CD4-positive, alpha-beta T cell (primary cell): ENCODE results near the gene ARL4D. TPM values are rescaled to one million over a fixed set of nuclear protein-coding genes. Genes with fewer than 3 reads are reported as not detected.

Source experiments
- ATAC-seq: fragments of 200-7000 bp; cut with Tn5 transposase; one replicate; pipeline ENCODE4 v1.10.0; 2022; ENCODE audit warnings: mild to moderate bottlenecking; ENCODE audit not compliant: poor library complexity
- CTCF ChIA-PET: fragments of 350-600 bp; sonication (Branson Sonifier 250); formaldehyde crosslinking; loops from one replicate; lab custom pipeline; 2021; ENCODE audit warnings: antibody characterized with exemption, inconsistent platforms; lab: Charles Lee
- POLR2A ChIA-PET: fragments of 350-600 bp; sonication (Branson Sonifier 250); formaldehyde crosslinking; loops from one replicate; lab custom pipeline; 2021; ENCODE audit warnings: antibody characterized with exemption, inconsistent platforms; lab: Charles Lee
- DNase-seq, 14 experiments: peaks; one replicate each; pipeline ENCODE4 v3.0.0-alpha.2; 2013 to 2020; ENCODE audit warnings: mixed read lengths in 2 of 14
- H3K27ac ChIP-seq, 2 donors: one replicate each; pipeline versions ENCODE4 v1.5.1 to v1.7.0; 2013; ENCODE audit warnings: low read length in 2 of 2, low read depth in 1 of 2, mild to moderate bottlenecking in 1 of 2
- H3K27me3 ChIP-seq, 2 experiments: 1 replicate in 1 of 2; 2 replicates in 1 of 2; pipeline versions ENCODE4 v1.6.1 to v1.7.0; 2013; ENCODE audit warnings: low read length in 2 of 2, control low read depth in 1 of 2, mild to moderate bottlenecking in 1 of 2, moderate library complexity in 1 of 2; ENCODE audit not compliant: insufficient read depth in 2 of 2, control insufficient read depth in 1 of 2
- H3K36me3 ChIP-seq: one replicate; pipeline ENCODE4 v1.6.1; 2013; ENCODE audit warnings: low read length, control low read depth; ENCODE audit not compliant: insufficient read depth
- H3K4me1 ChIP-seq: one replicate; pipeline ENCODE4 v1.6.1; 2013; ENCODE audit warnings: low read length, control low read depth; ENCODE audit not compliant: insufficient read depth
- H3K4me3 ChIP-seq: one replicate; pipeline ENCODE4 v1.5.1; 2013; ENCODE audit warnings: mild to moderate bottlenecking, low read length, moderate library complexity
- H3K9me3 ChIP-seq, 2 experiments: 1 replicate in 1 of 2; 2 replicates in 1 of 2; pipeline versions ENCODE4 v1.6.1 to v1.7.0; 2013; ENCODE audit warnings: low read length in 2 of 2, mild to moderate bottlenecking in 2 of 2, control low read depth in 1 of 2, moderate library complexity in 1 of 2; ENCODE audit not compliant: control insufficient read depth in 1 of 2, insufficient read depth in 1 of 2
- H3K27ac Mint-ChIP-seq: one replicate; pipeline ENCODE4 v1.8.0; 2020; ENCODE audit warnings: mixed read lengths
- H3K27me3 Mint-ChIP-seq: one replicate; pipeline ENCODE4 v1.8.0; 2021; ENCODE audit warnings: mixed read lengths
- H3K36me3 Mint-ChIP-seq: one replicate; pipeline ENCODE4 v1.8.0; 2021; ENCODE audit warnings: low read depth, mixed read lengths
- H3K4me1 Mint-ChIP-seq: one replicate; pipeline ENCODE4 v1.8.0; 2021; ENCODE audit warnings: low read depth, mixed read lengths
- H3K4me3 Mint-ChIP-seq: one replicate; pipeline ENCODE4 v1.8.0; 2020; ENCODE audit warnings: mild to moderate bottlenecking, mixed read lengths
- H3K9me3 Mint-ChIP-seq: one replicate; pipeline ENCODE4 v1.8.0; 2020; ENCODE audit warnings: mixed read lengths
- intact Hi-C, 2 experiments: fragments of 100-400 bp; cut with DNase I in 1 of 2; cut with micrococcal nuclease in 1 of 2; formaldehyde crosslinking; loops; one replicate each; pipeline versions ENCODE4 v1.15.1 to v1.9.0; 2023 to 2025; cut with DNase I, micrococcal nuclease
- total RNA-seq, 174 experiments: library from RNA in 2 of 174; stranded (reverse) in 2 of 174; gene quantifications; one replicate each; pipeline ENCODE4 v1.2.3 and lab custom pipeline; 2021 to 2026
- TF ChIP-seq, protein P1 (sequence below): fragments of 200-600 bp; IDR thresholded peaks from one replicate; pipeline ENCODE4 v1.8.0; 2022; ENCODE audit warnings: antibody characterized with exemption, mild to moderate bottlenecking

Gene ARL4D
- total RNA-seq, 2 experiments from 2014 or later: 2.4 to 2.9 TPM

DNA sequence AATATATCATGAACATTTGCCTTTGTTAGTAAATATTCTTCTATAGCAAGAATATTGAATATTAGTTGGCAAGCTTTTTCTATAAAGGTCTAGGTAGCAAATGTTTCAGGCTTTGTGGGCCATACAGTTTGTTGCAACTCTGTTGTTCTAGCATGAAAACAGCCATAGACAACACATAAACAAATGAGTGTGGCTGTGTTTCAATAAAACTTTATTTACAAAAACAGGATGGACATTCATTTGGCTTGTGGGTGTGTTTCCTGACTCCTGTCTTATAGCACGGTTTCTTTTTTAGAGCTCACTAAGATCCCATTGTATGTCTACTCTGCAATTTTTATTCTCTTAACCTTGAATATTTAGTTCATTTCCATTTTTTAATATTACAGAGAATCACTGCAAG lies 39.0 kb downstream of the ARL4D start:
- CTCF ChIA-PET: no interaction called here
- H3K27ac ChIP-seq: no peak overlapping the region
- H3K9me3 ChIP-seq: no peaks in the 10 kb centered on the region
- H3K4me3 ChIP-seq: no peak overlapping the region
- TF ChIP-seq, protein P1, sequence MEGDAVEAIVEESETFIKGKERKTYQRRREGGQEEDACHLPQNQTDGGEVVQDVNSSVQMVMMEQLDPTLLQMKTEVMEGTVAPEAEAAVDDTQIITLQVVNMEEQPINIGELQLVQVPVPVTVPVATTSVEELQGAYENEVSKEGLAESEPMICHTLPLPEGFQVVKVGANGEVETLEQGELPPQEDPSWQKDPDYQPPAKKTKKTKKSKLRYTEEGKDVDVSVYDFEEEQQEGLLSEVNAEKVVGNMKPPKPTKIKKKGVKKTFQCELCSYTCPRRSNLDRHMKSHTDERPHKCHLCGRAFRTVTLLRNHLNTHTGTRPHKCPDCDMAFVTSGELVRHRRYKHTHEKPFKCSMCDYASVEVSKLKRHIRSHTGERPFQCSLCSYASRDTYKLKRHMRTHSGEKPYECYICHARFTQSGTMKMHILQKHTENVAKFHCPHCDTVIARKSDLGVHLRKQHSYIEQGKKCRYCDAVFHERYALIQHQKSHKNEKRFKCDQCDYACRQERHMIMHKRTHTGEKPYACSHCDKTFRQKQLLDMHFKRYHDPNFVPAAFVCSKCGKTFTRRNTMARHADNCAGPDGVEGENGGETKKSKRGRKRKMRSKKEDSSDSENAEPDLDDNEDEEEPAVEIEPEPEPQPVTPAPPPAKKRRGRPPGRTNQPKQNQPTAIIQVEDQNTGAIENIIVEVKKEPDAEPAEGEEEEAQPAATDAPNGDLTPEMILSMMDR: no peak
- ATAC-seq (no peak), DNase-seq (no peak)
- no peak overlapping the region for H3K27ac Mint-ChIP-seq
- intact Hi-C loops: no loop called here
- no peaks in the 10 kb centered on the region for H3K36me3 ChIP-seq
- H3K27me3 Mint-ChIP-seq: peaks cover 31% of the 10 kb centered on the region
- H3K4me1 ChIP-seq: no peaks in the 10 kb centered on the region
- no peak overlapping the region for H3K4me3 Mint-ChIP-seq
- no peaks in the 10 kb centered on the region for H3K9me3 Mint-ChIP-seq
- no peaks in the 10 kb centered on the region for H3K4me1 Mint-ChIP-seq
- no peaks in the 10 kb centered on the region for H3K36me3 Mint-ChIP-seq
- POLR2A ChIA-PET: no interaction called here
- H3K27me3 ChIP-seq: peaks cover 5 to 6% of the 10 kb centered on the region in 2 experiments

DNA sequence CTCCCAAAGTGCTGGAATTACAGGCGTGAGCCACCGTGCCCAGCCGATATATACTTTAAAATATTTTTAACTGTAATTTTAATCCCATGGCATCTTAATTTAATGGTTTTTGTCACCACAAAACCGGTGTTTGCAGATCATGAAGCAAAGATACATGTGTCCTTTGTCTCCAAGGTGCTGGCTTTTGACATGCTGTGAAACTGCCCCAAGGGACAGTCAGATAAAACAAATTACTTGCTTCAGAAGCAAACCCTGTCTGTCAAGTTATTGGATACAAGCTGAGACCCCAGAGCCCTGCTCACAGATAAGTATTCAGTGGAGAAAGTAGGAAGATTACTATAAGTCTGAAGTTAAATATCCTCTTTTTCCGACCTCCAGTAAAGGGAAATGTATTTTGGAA lies 39.8 kb downstream of the ARL4D start:
- Mint-ChIP-seq H3K27me3 (peaks cover 27% of the 10 kb centered on the region), H3K4me3 (no peak overlapping the region), H3K27ac (no peak overlapping the region), H3K4me1 (no peaks in the 10 kb centered on the region), H3K9me3 (no peaks in the 10 kb centered on the region), H3K36me3 (no peaks in the 10 kb centered on the region)
- ATAC-seq: no peak
- TF ChIP-seq, protein P1: no peak
- H3K4me3 ChIP-seq: no peak overlapping the region
- no peaks in the 10 kb centered on the region for H3K36me3 ChIP-seq
- ChIA-PET CTCF (no interaction called here), POLR2A (no interaction called here)
- no peak for DNase-seq
- no peaks in the 10 kb centered on the region for H3K4me1 ChIP-seq
- peaks cover 3 to 4% of the 10 kb centered on the region in 2 experiments for H3K27me3 ChIP-seq
- intact Hi-C loops: no loop called here
- H3K27ac ChIP-seq: no peak overlapping the region
- no peaks in the 10 kb centered on the region for H3K9me3 ChIP-seq

DNA sequence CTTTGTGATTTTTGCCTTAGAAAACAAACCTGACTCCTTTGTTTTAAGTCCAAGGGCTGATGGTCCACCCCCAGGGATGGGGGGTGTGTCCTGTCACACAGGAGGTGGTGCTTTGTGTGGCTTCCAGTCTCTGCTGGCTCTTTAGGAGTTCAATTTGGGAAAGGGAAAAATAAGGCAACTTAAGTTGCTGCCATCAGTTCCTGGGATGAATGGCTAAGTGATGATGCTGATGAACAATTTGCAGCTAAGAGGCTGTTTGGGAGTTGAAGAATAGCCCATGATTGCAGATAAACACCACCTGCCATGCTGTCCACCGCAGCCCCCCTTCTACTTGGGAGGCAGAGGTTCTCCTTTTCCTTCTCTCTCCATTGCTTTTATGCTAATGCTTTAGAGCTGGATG lies 40.2 kb downstream of the ARL4D start:
- no peak overlapping the region for H3K27ac Mint-ChIP-seq
- TF ChIP-seq, protein P1: no peak
- H3K4me1 Mint-ChIP-seq: no peaks in the 10 kb centered on the region
- CTCF ChIA-PET: no interaction called here
- DNase-seq (no peak), ATAC-seq (no peak)
- Histone ChIP-seq H3K4me3 (no peak overlapping the region), H3K27me3 (peaks cover 0 to 4% of the 10 kb centered on the region in 2 experiments), H3K9me3 (no peaks in the 10 kb centered on the region), H3K4me1 (no peaks in the 10 kb centered on the region), H3K27ac (no peak overlapping the region), H3K36me3 (no peaks in the 10 kb centered on the region)
- no peaks in the 10 kb centered on the region for H3K9me3 Mint-ChIP-seq
- intact Hi-C loops: no loop called here
- no peaks in the 10 kb centered on the region for H3K36me3 Mint-ChIP-seq
- H3K4me3 Mint-ChIP-seq: no peak overlapping the region
- peaks cover 27% of the 10 kb centered on the region for H3K27me3 Mint-ChIP-seq
- POLR2A ChIA-PET: no interaction called here
